Lung (tissue), 12 donors: ENCODE data around the gene GRID2. TPM values are rescaled to one million over a fixed set of nuclear protein-coding genes. Genes with fewer than 3 reads are reported as not detected.
A peak's percentile ranks its signal among the peaks of the same experiment; 100 is the strongest.

Experiments
- ATAC-seq: fragments of 200-7000 bp; cut with Tn5 transposase; one replicate; pipeline ENCODE4 v1.9.1; 2020; ENCODE audit warnings: moderate number of reproducible peaks; ENCODE audit not compliant: insufficient read depth, low FRiP score
- DNase-seq, 3 donors: peaks; one replicate each; pipeline ENCODE4 v3.0.0-alpha.2; 2013 to 2017
- H3K27ac ChIP-seq, 2 donors: one replicate each; pipeline ENCODE4 v1.5.1; 2013; ENCODE audit warnings: mild to moderate bottlenecking in 2 of 2, moderate library complexity in 2 of 2, control low read depth in 1 of 2, inconsistent platforms in 1 of 2, low read depth in 1 of 2, low read length in 1 of 2
- H3K27me3 ChIP-seq, 3 donors: one replicate each; pipeline ENCODE4 v1.5.1; 2013; ENCODE audit warnings: low read length in 2 of 3; ENCODE audit not compliant: control insufficient read depth in 3 of 3, insufficient read depth in 3 of 3
- H3K36me3 ChIP-seq, 4 donors: one replicate each; pipeline ENCODE4 v1.5.1; 2013; ENCODE audit warnings: low read length in 4 of 4, mild to moderate bottlenecking in 1 of 4, moderate library complexity in 1 of 4; ENCODE audit not compliant: control insufficient read depth in 4 of 4, insufficient read depth in 4 of 4
- H3K4me1 ChIP-seq, 5 donors: one replicate each; pipeline ENCODE4 v1.5.1; 2013; ENCODE audit warnings: low read length in 5 of 5, mild to moderate bottlenecking in 2 of 5, moderate library complexity in 1 of 5; ENCODE audit not compliant: control insufficient read depth in 5 of 5, insufficient read depth in 5 of 5
- H3K4me3 ChIP-seq: one replicate; pipeline ENCODE4 v1.5.1; 2013; ENCODE audit warnings: mild to moderate bottlenecking, control low read depth, moderate library complexity
- H3K9ac ChIP-seq, 2 donors: one replicate each; pipeline ENCODE4 v1.5.1; 2013; ENCODE audit warnings: low read length in 2 of 2, control low read depth in 1 of 2; ENCODE audit not compliant: insufficient read depth in 1 of 2
- H3K9me3 ChIP-seq, 4 donors: one replicate each; pipeline ENCODE4 v1.5.1; 2013; ENCODE audit warnings: low read length in 3 of 4, mild to moderate bottlenecking in 1 of 4, moderate library complexity in 1 of 4; ENCODE audit not compliant: control insufficient read depth in 4 of 4, insufficient read depth in 3 of 4
- CTCF ChIP-seq: IDR thresholded peaks from 2 replicates; pipeline ENCODE4 v1.5.1; 2012; ENCODE audit warnings: mild to moderate bottlenecking; ENCODE audit errors: control extremely low read depth, extremely low read depth
- WGBS, 2 donors: extraction: QIAGEN DNeasy Blood & Tissue Kit; methylation state at CpG; one replicate each; pipeline ENCODE4 v1.1.7; 2013; 5-methylcytosine and 5-hydroxymethylcytosine counted together
- polyA plus RNA-seq, 2 donors: library from polyadenylated mRNA; stranded (reverse); fragments of 200-250 nt; gene quantifications; one replicate each; pipeline ENCODE4 v1.2.1, GENCODE V29; 2013
- total RNA-seq, 2 donors: library from RNA; depleted of rRNA in 1 of 2; stranded (reverse); fragments of >200 nt in 1 of 2; gene quantifications; one replicate each; pipeline ENCODE4 v1.2.1, GENCODE V29; 2014 to 2021
- donor health status: control.
- donor health status: control.
- donor health status: Bipolar disorder and iron deficiency.
- donor health status: healthy.
- donor health status: DM: yes; HTN: yes; CAD: no.

GRID2 gene
- total and polyA plus RNA-seq, 4 donors = 0.09 to 1.3 TPM; not detected in 2

- ATAC-seq (no peak), DNase-seq (no peak)
- 90 to 95% methylated on average over 1 of the region's 1 CpG for WGBS, 2 donors
- Histone ChIP-seq H3K9ac (no peak overlapping the region), H3K36me3 (no peaks in the 10 kb centered on the region), H3K4me1 (peaks cover 0 to 1% (median 0%) of the 10 kb centered on the region in 5 donors), H3K4me3 (no peak overlapping the region), H3K9me3 (no peaks in the 10 kb centered on the region), H3K27ac (no peak overlapping the region), H3K27me3 (no peaks in the 10 kb centered on the region)
- TF ChIP-seq CTCF = no peak
Observed at GRCh38 chr4:92814677-92815076, 510.9 kb downstream of the GRID2 start.

GRCh38 chr4:92825256-92825655, 521.5 kb downstream of the GRID2 start:
- Histone ChIP-seq H3K9ac (no peak overlapping the region), H3K9me3 (peaks cover 0 to 3% (median 0%) of the 10 kb centered on the region in 4 donors), H3K27ac (no peak overlapping the region), H3K4me1 (peaks cover 0 to 10% (median 0%) of the 10 kb centered on the region in 5 donors), H3K4me3 (no peak overlapping the region), H3K27me3 (no peaks in the 10 kb centered on the region), H3K36me3 (no peaks in the 10 kb centered on the region)
- TF ChIP-seq CTCF = no peak
- DNase-seq (peak in 2 of 3 donors; percentile 10 to 17), ATAC-seq (no peak)
- WGBS, 2 donors = 52 to 65% methylated on average over 3 of the region's 3 CpGs

GRCh38 chr4:92825791-92826190, 522.0 kb downstream of the GRID2 start:
- ATAC-seq = no peak

More at GRCh38 chr4:92825791-92826190, 522.0 kb downstream of the GRID2 start:
- Histone ChIP-seq H3K9ac (no peak overlapping the region), H3K4me3 (no peak overlapping the region), H3K9me3 (peaks cover 0 to 3% (median 0%) of the 10 kb centered on the region in 4 donors), H3K4me1 (peaks cover 0 to 10% (median 0%) of the 10 kb centered on the region in 5 donors), H3K27ac (no peak overlapping the region), H3K36me3 (no peaks in the 10 kb centered on the region), H3K27me3 (no peaks in the 10 kb centered on the region)
- TF ChIP-seq CTCF = no peak
- peak in 2 of 3 donors; percentile 15 to 51 for DNase-seq
